Cardiac fibroblast (primary cell): ENCODE measurements around the gene ARID1B.

Experiments used
- DNase-seq, 2 donors: peaks; one replicate each; pipeline versions ENCODE4 v3.0.0 to v3.0.0-alpha.2; 2010; ENCODE audit warnings: low read depth in 2 of 2
- H3K4me3 ChIP-seq, 2 donors: replicated peaks in 1 of 2; 1 replicate in 1 of 2; 2 replicates in 1 of 2; pipeline ENCODE4 v1.5.1; 2011; ENCODE audit warnings: low read depth in 2 of 2, low read length in 2 of 2, mild to moderate bottlenecking in 2 of 2, moderate library complexity in 1 of 2
- TF ChIP-seq, protein P1 (sequence below): IDR thresholded peaks from one replicate; pipeline ENCODE4 v1.5.1; 2011; ENCODE audit warnings: low read depth, mild to moderate bottlenecking, low read length, inconsistent platforms

ARID1B gene

DNA sequence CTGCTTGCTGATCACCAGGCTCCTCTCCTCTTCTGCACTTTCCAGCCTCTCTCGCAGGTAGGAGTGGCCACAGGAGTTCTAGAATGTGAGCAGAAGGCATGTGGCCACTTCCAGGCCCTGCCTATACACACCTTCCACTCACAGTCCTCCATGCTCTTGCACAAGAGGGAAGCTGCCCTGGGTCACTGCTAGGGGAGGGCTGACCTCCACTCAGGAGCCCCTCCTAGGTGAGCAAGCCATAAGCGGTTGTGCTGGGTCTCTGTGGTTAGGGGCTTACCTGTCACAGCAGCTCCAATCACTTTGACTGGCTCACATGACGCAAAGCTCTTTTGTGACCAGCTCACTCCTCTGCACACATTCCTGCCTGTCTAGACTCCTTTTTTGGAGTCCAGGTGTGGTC is 477.9 kb downstream of the ARID1B start:
- TF ChIP-seq, protein P1, sequence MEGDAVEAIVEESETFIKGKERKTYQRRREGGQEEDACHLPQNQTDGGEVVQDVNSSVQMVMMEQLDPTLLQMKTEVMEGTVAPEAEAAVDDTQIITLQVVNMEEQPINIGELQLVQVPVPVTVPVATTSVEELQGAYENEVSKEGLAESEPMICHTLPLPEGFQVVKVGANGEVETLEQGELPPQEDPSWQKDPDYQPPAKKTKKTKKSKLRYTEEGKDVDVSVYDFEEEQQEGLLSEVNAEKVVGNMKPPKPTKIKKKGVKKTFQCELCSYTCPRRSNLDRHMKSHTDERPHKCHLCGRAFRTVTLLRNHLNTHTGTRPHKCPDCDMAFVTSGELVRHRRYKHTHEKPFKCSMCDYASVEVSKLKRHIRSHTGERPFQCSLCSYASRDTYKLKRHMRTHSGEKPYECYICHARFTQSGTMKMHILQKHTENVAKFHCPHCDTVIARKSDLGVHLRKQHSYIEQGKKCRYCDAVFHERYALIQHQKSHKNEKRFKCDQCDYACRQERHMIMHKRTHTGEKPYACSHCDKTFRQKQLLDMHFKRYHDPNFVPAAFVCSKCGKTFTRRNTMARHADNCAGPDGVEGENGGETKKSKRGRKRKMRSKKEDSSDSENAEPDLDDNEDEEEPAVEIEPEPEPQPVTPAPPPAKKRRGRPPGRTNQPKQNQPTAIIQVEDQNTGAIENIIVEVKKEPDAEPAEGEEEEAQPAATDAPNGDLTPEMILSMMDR: no peak
- H3K4me3 ChIP-seq: no peak overlapping the region
- no peak for DNase-seq

DNA sequence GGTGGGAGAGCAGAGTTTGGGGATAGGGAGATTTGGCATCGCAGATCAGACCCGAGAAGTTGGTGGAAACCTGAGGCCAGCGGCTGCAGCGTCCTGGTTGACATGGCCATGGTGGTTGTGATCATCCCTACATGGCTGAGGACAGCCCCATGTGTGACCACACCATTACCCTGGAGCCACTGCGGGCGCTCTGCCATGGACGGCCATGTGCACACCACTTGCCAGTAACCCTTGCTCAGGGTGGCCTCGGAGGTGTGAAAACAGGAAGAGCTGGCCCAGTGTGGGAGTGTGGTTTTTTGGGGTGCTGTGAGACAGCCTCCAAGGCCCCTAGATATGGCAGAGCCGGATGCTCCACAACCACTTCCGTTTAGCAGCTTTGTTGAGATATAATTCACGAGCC is 481.7 kb downstream of the ARID1B start:
- H3K4me3 ChIP-seq: no peak overlapping the region
- TF ChIP-seq, protein P1: no peak
- DNase-seq: no peak

DNA sequence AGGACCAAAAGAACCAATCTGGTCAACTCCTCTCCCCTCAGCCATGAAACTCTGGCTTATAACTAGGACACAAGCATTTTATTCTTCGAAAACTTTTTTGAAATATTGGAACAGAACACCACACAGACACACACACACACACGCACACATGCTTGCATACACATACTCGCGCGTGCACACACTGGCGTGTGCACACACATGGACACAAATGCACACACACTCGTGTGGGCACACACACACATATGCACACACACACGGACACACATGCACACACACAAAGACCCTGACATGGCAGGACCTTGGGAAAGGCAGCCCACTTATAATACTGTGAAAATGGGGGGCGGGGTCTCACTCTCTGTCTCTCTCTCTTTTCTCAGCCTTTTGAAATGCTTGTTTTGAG is 482.3 kb downstream of the ARID1B start:
- DNase-seq: no peak
- H3K4me3 ChIP-seq: no peak overlapping the region
- TF ChIP-seq, protein P1: no peak
